Mesothelial cell of epicardium (in vitro differentiated cells): ENCODE results near the gene TRPM3. TPM values are rescaled to one million over a fixed set of nuclear protein-coding genes. Genes with fewer than 3 reads are reported as not detected.
"Not testable (repeated sequence)": the region's sequence is repeated elsewhere in the genome, so short reads cannot be mapped to it uniquely, and the experiment has no call there.

Experiments used
- DNase-seq, 2 experiments: peaks; one replicate each; pipeline ENCODE4 v3.0.0; 2021; ENCODE audit warnings: low spot score in 2 of 2; ENCODE audit not compliant: unreplicated experiment in 2 of 2
- H3K27ac Mint-ChIP-seq: 2 replicates; pipeline ENCODE4 v1.8.0; 2021; ENCODE audit warnings: mixed read lengths
- H3K27me3 Mint-ChIP-seq: 2 replicates; pipeline ENCODE4 v1.8.0; 2021; ENCODE audit warnings: low read depth, mixed read lengths
- H3K36me3 Mint-ChIP-seq: 2 replicates; pipeline ENCODE4 v1.8.0; 2021; ENCODE audit warnings: mixed read lengths
- H3K4me1 Mint-ChIP-seq: 2 replicates; pipeline ENCODE4 v1.8.0; 2021; ENCODE audit warnings: mixed read lengths
- H3K4me3 Mint-ChIP-seq: 2 replicates; pipeline ENCODE4 v1.8.0; 2021; ENCODE audit warnings: mild to moderate bottlenecking, moderate library complexity, mixed read lengths
- H3K9me3 Mint-ChIP-seq: 2 replicates; pipeline ENCODE4 v1.8.0; 2021; ENCODE audit warnings: mixed read lengths
- total RNA-seq: library from RNA; stranded (reverse); gene quantifications from 3 replicates; pipeline ENCODE4 v1.2.1, GENCODE V29; 2021
- TF ChIP-seq, protein P1 (sequence below): fragments of 200-600 bp; sonication (generic); IDR thresholded peaks from one replicate; pipeline ENCODE4 v1.5.0; 2021; ENCODE audit warnings: antibody characterized with exemption; ENCODE audit not compliant: unreplicated experiment

TRPM3 gene
- total RNA-seq, 1 donor from 2014 or later = 1.6 TPM

GRCh38 chr9:70673844-70674243, 447.6 kb downstream of the TRPM3 start:
- Mint-ChIP-seq H3K4me1 (peaks cover 19% of the 10 kb centered on the region), H3K27me3 (no peaks in the 10 kb centered on the region), H3K9me3 (no peaks in the 10 kb centered on the region), H3K4me3 (no peak overlapping the region), H3K36me3 (no peaks in the 10 kb centered on the region), H3K27ac (no peak overlapping the region)
- no peak for DNase-seq
- TF ChIP-seq, protein P1, sequence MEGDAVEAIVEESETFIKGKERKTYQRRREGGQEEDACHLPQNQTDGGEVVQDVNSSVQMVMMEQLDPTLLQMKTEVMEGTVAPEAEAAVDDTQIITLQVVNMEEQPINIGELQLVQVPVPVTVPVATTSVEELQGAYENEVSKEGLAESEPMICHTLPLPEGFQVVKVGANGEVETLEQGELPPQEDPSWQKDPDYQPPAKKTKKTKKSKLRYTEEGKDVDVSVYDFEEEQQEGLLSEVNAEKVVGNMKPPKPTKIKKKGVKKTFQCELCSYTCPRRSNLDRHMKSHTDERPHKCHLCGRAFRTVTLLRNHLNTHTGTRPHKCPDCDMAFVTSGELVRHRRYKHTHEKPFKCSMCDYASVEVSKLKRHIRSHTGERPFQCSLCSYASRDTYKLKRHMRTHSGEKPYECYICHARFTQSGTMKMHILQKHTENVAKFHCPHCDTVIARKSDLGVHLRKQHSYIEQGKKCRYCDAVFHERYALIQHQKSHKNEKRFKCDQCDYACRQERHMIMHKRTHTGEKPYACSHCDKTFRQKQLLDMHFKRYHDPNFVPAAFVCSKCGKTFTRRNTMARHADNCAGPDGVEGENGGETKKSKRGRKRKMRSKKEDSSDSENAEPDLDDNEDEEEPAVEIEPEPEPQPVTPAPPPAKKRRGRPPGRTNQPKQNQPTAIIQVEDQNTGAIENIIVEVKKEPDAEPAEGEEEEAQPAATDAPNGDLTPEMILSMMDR = no peak

GRCh38 chr9:70672161-70672649, 449.2 kb downstream of the TRPM3 start:
- Mint-ChIP-seq H3K4me1 (peaks cover 10% of the 10 kb centered on the region), H3K9me3 (no peaks in the 10 kb centered on the region), H3K27me3 (no peaks in the 10 kb centered on the region), H3K27ac (no peak overlapping the region), H3K36me3 (no peaks in the 10 kb centered on the region), H3K4me3 (no peak overlapping the region)
- TF ChIP-seq, protein P1 = no peak
- no peak for DNase-seq

DNA sequence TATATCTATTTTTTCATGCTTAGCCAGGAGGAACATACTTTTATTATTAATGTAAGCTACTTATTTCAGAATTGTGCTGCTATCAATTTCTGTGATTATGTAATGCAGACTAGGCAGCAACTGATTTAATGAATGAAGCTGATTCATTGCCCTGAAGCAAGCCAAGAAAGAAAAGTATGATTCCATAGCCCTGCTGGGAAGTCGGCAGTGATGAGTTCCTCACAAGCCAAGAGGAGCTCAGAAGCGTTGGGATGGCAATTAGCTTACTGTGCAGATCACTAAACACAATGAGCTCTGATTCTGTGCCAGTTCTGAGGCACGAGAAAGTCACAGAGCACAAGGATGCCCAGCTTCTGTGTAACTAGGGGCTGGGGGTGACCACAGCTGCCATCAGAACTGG, 452.7 kb downstream of the TRPM3 start:
- TF ChIP-seq, protein P1 = no peak
- H3K4me1 Mint-ChIP-seq = no peaks in the 10 kb centered on the region
- no peaks in the 10 kb centered on the region for H3K36me3 Mint-ChIP-seq
- no peak for DNase-seq
- no peak overlapping the region for H3K4me3 Mint-ChIP-seq
- no peak overlapping the region for H3K27ac Mint-ChIP-seq
- no peaks in the 10 kb centered on the region for H3K27me3 Mint-ChIP-seq
- H3K9me3 Mint-ChIP-seq = no peaks in the 10 kb centered on the region

GRCh38 chr9:70658765-70659164, 462.7 kb downstream of the TRPM3 start:
- Mint-ChIP-seq H3K36me3 (peaks cover 4% of the 10 kb centered on the region), H3K4me1 (no peaks in the 10 kb centered on the region), H3K27ac (no peak overlapping the region), H3K4me3 (no peak overlapping the region), H3K9me3 (peaks cover 47% of the 10 kb centered on the region), H3K27me3 (no peaks in the 10 kb centered on the region)
- DNase-seq = no peak
- TF ChIP-seq, protein P1 = no peak

GRCh38 chr9:70656281-70656680, 465.1 kb downstream of the TRPM3 start:
- Mint-ChIP-seq H3K27ac (no peak overlapping the region), H3K4me1 (no peaks in the 10 kb centered on the region), H3K36me3 (peaks cover 4% of the 10 kb centered on the region), H3K9me3 (peaks cover 29% of the 10 kb centered on the region), H3K27me3 (no peaks in the 10 kb centered on the region), H3K4me3 (no peak overlapping the region)
- DNase-seq = no peak
- TF ChIP-seq, protein P1 = no peak

- Mint-ChIP-seq H3K9me3 (peaks cover 24% of the 10 kb centered on the region), H3K4me1 (no peaks in the 10 kb centered on the region), H3K4me3 (no peak overlapping the region), H3K27me3 (no peaks in the 10 kb centered on the region), H3K27ac (no peak overlapping the region), H3K36me3 (peaks cover 2% of the 10 kb centered on the region)
- no peak for DNase-seq
- TF ChIP-seq, protein P1 = no peak
Measured at GRCh38 chr9:70654144-70654543, 467.3 kb downstream of the TRPM3 start.

DNA sequence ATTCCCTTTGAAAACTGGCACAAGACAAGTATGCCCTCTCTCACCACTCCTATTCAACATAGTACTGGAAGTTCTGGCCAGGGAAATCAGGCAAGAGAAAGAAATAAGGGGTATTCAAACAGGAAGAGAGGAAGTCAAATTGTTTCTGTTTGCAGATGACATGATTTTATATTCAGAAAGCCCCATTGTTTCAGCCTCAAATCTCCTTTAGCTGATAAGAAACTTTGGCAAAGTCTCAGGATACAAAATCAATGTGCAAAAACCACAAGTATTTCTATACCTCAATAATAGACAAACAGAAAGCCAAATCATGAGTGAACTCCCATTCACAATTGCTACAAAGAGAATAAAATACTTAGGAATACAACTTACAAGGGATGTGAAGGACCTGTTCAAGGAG, 476.8 kb downstream of the TRPM3 start:
- H3K9me3 Mint-ChIP-seq = peaks cover 11% of the 10 kb centered on the region
- not testable (repeated sequence) for H3K27me3 Mint-ChIP-seq, H3K27ac Mint-ChIP-seq, H3K36me3 Mint-ChIP-seq, DNase-seq, H3K4me1 Mint-ChIP-seq, H3K4me3 Mint-ChIP-seq
